Activated CD4-positive, alpha-beta T cell treated with anti-CD3 and anti-CD28 coated beads for 1 hour (primary cell): ENCODE measurements around the gene F3.

ENCODE experiments used
- DNase-seq: peaks from one replicate; pipeline ENCODE4 v3.0.0-alpha.2; 2020

F3 gene

GRCh38 chr1:94551449-94551848 lies 9.9 kb upstream of the F3 start:
- no peak for DNase-seq

GRCh38 chr1:94550800-94551241 lies 9.3 kb upstream of the F3 start:
- DNase-seq: no peak

- DNase-seq: no peak
Observed at GRCh38 chr1:94550396-94550795, 8.8 kb upstream of the F3 start.

- no peak for DNase-seq
Observed at GRCh38 chr1:94549706-94550105, 8.1 kb upstream of the F3 start.

- DNase-seq: no peak
Observed at GRCh38 chr1:94544706-94545490, 3.3 kb upstream of the F3 start.

GRCh38 chr1:94543893-94544635 lies 2.5 kb upstream of the F3 start:
- DNase-seq: no peak

GRCh38 chr1:94543001-94543400 lies 1.4 kb upstream of the F3 start:
- DNase-seq: no peak

- no peak for DNase-seq
Observed at GRCh38 chr1:94542088-94542870, 720 bp upstream of the F3 start.

GRCh38 chr1:94540440-94541245 lies 916 bp downstream of the F3 start:
- DNase-seq: no peak

GRCh38 chr1:94539496-94539895 lies 2.1 kb downstream of the F3 start:
- no peak for DNase-seq

- DNase-seq: no peak
Observed at GRCh38 chr1:94538243-94538827, 3.2 kb downstream of the F3 start.

- DNase-seq: no peak
Observed at GRCh38 chr1:94537254-94537653, 4.3 kb downstream of the F3 start.

GRCh38 chr1:94535879-94536278 lies 5.7 kb downstream of the F3 start:
- no peak for DNase-seq

- DNase-seq: no peak
Observed at GRCh38 chr1:94535095-94535494, 6.5 kb downstream of the F3 start.

GRCh38 chr1:94532077-94532476 lies 9.5 kb downstream of the F3 start:
- no peak for DNase-seq

- no peak for DNase-seq
Observed at GRCh38 chr1:94531664-94532063, 9.9 kb downstream of the F3 start.

GRCh38 chr1:94530373-94530878 lies 11.1 kb downstream of the F3 start:
- DNase-seq: no peak

GRCh38 chr1:94529416-94529815 lies 12.1 kb downstream of the F3 start:
- no peak for DNase-seq

GRCh38 chr1:94528826-94529225 lies 12.7 kb downstream of the F3 start:
- DNase-seq: no peak

- no peak for DNase-seq
Observed at GRCh38 chr1:94528299-94528698, 13.3 kb downstream of the F3 start.

GRCh38 chr1:94527447-94528031 lies 14.0 kb downstream of the F3 start:
- DNase-seq: no peak
